NOMO-1 (cell line): ENCODE data around the gene PDCD7.
"Not testable (repeated sequence)": the region's sequence is repeated elsewhere in the genome, so short reads cannot be mapped to it uniquely, and the experiment has no call there.

Experiments
- DNase-seq, 2 experiments: peaks; one replicate each; lab custom pipeline; 2025; ENCODE audit not compliant: unreplicated experiment in 2 of 2; lab: John Stamatoyannopoulos, UW

The PDCD7 gene, protein sequence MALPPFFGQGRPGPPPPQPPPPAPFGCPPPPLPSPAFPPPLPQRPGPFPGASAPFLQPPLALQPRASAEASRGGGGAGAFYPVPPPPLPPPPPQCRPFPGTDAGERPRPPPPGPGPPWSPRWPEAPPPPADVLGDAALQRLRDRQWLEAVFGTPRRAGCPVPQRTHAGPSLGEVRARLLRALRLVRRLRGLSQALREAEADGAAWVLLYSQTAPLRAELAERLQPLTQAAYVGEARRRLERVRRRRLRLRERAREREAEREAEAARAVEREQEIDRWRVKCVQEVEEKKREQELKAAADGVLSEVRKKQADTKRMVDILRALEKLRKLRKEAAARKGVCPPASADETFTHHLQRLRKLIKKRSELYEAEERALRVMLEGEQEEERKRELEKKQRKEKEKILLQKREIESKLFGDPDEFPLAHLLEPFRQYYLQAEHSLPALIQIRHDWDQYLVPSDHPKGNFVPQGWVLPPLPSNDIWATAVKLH

DNA sequence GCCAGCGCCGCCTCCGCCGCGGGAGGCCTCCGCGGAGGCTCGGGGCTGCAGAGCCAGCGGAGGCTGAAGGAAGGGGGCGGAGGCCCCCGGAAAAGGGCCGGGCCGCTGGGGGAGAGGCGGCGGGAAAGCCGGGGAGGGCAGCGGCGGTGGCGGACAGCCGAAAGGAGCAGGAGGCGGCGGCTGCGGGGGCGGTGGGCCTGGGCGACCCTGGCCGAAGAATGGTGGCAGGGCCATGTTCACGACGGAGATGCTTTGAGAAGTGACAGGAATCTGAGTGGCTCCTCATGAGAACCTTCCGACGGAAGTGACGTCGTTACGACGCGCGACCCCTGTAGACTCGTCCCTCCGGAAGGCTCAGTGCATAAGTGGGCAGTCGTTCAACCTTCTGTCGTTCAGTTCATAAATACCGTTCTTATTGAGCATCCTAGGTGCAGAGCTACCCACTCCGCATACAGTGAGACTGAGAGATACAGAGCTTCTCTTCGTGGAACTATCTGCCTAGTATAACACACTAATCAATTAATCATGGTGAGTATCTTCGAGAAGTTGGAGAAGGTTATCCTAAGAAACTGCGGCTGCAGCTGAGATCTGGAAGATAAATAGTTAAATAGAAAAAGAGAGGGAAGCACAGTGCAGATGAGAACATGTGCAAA is at the start of gene PDCD7:
Gene PDCD7 (minus strand): TSS at position 261 of the 653 bp plus-strand sequence. CDS start 27 bp downstream, at position 234.
- peak; percentile 71 to 92 for DNase-seq

DNA sequence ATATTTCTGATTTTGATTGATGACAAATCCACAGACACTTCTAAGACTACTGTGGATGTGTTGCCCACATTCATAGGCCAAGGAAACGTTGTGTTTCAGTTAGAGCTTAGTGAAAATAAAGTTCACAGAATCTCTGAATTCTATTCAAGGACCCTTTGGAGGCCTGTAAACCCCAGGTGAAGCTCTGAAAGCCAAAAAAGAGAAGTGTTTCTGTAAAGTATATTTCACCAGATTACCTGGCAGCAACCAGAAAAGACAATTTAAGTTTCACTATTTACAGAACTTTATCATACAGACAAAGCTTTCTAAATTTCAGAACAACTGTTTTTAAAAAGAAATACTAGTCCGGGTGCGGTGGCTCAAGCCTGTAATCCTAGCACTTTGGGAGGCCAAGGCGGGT is 48.9 kb upstream of the PDCD7 start:
- DNase-seq, result no peak

DNA sequence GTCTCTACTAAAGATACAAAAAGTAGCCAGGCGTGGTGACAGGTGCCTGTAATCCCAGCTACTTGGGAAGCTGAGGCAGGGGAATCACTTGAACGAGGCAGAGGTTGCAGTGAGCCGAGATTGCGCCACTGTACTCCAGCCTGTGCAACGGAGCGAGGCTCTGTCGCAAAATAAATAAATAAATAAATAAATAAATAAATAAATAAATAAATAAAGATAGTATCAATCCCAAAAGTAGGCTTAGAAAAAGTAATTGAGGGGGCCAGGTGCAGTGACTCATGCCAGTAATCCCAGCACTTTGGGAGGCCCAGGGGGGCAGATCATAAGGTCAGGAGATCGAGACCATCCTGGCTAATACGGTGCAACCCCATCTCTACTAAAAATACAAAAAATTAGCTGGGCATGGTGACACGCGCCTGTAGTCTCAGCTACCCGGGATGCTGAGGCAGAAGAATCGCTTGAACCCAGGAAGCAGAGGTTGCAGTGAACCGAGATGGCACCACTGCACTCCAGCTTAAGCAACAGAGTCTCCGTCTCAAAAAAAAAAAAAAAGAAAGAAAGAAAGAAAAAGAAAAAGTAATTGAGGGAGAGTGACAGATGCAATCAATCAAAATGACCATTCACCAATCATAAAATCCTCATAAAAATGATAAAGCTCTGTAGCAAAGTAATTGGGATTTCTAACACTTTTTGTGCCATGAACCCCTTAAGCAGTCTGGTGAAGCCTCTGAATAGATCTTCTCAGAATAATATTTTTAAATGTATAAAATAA is 48.2 kb upstream of the PDCD7 start:
- DNase-seq, result not testable (repeated sequence)

DNA sequence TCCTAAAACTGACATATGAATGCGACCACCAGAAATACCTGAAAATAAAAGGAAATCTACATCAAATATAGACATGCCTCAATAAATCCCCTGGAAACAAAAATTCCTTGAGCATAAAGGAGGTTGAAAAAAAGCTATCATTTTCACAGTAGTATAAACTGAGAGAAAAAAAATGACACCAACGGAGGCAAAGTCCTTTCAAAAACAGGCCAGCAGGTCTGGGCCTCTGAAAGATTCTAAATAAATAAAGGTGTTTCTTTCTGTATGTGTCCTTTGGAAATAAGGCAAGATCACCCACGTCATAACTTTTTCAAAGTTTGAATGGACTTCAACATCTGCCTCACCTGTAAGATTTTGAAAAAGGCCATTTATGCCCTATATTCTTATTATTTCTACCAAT is 46.6 kb upstream of the PDCD7 start:
- no peak for DNase-seq

DNA sequence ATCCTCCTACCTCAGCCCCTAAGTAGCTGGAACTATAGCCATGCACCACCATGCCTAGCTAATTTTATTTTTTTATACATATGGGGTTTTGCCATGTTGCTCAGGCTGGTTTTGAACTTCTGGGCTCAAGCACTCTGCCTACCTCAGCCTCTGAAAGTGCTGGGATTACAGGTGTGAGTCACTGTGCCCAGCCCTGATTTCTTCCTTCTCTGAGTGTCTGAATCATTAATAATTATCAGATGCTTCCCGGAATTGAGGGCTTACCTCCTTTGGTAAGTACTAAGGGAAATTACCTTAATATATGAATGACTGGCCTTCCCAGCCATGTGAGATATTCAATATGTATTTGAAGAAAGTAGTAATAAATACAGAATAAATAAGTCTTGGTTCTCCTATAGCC is 44.3 kb upstream of the PDCD7 start:
- DNase-seq, result no peak

DNA sequence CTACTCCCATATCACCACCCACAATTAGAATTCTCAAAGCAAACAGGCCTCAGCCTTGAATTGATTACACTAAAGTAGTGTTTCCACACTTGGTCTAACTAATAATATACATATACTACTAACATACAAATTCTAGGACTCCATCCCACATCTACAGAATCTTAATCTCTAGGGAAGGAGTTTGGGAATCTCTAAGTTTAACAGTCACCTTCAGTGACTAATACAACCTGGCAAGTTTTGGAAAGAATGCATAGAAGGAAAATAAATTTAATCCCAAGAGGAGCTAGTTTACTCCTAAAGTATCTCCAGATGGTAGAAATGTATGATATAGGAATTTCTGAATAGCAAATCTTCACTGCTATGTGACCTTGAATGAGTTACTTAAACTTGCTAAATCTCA is 42.4 kb upstream of the PDCD7 start:
- no peak for DNase-seq

DNA sequence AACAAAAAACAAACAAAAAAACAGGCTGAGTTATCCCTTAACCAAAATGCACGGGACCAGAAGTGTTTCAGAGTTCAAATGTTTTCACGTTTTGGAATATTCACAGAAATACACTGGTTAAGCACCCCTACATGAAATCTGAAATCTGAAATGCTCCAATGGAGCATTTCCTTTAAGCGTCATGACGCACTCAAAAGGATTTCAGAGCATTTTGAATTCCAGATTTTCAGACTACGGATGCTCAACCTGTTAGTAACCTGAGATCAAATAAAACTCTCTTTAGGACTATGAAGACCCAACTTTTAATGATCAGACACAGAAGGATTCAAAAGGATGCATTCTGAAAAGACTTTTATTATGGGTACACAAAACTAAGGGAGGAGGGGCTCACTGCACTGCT is 41.9 kb upstream of the PDCD7 start:
- no peak for DNase-seq

DNA sequence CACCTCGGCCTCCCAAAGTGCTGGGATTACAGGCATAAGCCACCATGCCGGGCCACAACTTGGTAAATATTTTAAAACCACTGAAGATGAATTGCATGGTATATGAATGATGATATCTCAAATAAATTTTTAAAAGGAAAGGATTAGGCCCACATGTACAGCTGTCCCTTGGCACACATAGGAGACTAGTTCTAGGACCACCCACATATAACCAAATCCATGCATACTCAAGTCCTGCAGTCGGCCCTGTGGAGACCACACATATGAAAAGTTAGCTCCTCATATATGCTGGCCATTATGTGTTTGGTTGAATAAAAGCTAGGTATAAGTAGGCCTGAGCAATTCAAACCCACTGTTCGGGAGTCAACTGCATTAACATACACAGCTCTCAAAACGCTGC is 40.9 kb upstream of the PDCD7 start:
- DNase-seq, result no peak

DNA sequence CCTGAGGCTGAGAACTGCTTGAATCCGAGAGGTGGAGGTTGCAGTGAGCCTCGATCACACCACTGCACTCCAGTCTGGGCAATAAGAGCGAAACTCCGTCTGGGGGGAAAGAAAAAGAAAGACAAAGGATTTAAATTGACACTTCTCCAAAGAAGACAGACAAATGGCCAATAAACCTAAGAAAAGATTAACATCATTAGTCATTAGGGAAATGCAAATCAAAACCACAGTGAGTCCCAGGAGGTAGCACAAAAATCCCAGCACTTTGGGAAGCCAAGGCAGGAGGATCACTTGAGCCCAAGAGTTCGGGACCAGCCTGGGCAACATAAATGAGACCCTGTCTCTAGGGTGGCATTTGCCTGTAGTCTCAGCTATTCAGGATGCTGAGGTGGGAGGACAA is 38.9 kb upstream of the PDCD7 start:
- DNase-seq, result no peak

DNA sequence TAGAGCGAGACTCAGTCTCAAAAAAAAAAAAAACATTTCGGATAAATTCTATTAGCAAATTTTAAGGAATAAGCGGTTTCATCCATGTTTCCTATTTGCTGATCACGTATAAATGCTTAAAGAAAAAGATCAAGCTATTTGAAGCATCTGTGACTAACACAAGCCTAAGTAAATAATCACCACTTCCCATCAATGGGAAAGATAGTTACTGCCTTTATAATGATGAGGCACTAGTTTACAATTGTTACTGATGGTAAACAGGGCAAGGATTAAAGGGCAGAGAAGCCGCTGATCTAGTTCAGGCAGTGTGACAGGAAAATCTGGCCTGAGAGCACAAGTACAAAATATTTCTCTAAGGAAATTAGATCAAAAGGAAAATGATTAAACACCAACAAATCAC is 37.8 kb upstream of the PDCD7 start:
- DNase-seq, result no peak

DNA sequence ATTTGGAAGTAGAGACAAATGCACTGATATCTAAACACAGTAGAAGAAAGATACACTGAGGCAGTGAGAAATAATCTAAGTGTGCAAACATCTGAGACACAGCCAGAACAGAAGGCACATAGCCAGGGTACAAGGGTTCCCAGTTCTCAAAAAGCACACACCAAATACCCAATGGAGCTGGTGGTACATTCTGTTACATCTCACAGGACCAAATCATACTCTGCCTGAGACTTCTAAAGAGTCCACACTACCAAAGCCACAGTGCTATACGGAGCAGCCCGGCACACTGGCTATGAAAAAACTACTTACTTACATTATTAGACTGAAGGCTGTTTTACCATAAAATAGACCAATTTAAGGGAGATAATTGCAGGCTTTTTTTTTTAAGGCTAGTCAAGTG is 32.3 kb upstream of the PDCD7 start:
- DNase-seq, result no peak

DNA sequence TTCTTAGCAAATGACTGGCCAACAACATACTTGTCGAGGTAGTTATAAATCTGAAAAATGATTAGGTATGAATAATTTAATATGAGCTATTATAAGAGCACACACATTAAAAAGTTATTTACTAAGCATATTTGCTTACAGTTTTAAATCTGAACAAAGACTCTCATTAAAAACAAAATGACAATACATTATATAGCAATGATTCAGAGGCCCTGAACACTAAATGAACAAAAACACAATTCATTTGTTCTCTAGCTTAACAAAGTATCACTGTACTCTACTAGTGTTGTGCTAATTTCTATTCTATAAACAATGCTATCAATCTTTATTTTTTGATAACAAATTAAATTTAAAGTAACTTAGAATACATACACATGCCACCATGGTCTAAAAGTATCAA is 30.5 kb upstream of the PDCD7 start:
- no peak for DNase-seq

DNA sequence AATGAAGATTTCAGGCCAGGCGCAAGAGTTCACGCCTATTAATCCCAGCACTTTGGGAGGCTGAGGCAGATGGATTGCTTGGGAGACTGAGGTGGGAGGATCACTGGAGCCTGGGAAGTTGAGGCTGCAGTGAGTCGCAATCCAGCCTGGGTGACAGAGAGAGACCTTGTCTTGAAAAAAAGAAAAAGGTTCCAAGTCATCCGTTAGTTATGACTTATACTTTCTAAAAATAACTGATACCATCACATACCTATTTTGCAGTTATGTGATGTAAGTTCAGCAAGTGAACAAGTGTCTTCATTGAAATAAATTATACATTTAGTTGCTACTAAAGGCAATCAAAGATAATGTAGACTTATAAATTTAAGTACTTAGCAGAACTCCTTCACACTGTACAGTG is 29.4 kb upstream of the PDCD7 start:
- DNase-seq, result no peak

DNA sequence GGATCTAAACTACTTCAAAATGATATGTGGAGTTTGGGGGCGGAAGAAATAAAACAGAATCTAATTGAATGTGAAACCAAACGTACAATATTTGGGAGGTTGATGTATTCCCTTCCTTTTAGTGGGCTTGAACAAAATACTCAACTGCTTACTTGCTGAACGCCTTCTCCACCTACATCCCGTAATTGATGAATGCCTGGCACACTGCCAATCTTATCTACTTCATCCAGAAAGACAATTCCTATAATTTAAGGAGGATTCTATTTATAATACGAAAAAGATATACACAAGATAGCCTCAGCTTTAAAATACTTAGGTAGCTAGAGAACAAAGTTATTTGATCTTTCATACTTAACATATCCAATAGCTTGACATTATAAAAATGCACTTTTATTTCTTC is 23.1 kb upstream of the PDCD7 start:
- DNase-seq, result no peak

DNA sequence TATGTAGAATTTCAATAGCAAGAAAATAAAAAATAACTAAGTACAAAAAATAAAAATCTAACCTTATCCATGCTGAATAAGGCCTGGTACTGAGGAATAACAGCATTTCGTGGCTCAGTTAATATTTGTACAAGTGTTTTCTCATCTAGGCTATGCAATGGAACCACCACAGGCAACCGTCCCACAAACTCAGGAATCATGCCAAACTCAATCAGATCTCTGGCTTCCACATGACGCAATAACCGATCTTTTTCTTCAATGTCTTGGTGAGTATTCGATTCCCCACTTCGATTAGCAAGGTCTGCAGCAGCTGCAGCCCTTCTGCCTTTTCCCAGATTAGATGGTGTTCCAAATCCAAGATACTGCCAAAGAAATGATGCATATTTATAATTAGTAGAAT is 21.1 kb upstream of the PDCD7 start:
- no peak for DNase-seq

DNA sequence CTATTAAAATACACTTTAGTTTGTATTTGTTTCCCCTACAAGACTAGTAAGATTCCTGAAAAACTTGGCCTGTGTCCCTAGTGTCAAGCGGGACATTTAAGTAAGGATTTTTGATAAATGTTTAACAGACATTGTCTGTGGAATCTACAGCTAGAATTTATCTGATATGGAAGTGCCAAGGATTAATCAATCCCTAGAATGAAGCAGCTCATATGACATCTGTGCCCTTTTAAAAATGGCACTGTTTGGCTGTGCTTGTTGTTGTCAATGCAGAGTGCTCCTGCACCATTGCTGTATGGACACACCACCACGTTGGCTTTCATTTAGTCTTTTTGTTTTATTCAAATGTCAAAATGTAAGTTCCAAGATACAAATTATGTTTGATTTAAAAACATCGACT is 14.3 kb upstream of the PDCD7 start:
- no peak for DNase-seq

DNA sequence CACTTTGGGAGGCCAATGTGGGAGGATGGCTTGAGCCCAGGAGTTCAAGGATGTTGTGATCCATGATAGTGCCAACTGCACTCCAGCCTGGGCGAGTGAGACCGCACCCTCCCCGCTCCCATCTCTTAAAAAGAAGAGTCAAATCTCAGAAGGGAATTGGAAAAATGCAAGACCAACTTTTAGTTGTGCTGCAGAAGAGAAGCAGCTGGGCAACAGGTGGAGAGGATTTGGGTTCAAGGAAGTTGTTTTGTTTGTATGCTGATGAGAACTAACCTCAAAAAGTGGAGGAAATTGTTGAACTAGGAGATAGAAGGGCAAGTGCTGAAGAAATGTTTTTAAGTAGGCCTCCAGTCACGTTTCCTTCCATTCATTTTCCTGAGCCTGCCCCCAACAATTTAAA is 12.8 kb upstream of the PDCD7 start:
- DNase-seq, result no peak

DNA sequence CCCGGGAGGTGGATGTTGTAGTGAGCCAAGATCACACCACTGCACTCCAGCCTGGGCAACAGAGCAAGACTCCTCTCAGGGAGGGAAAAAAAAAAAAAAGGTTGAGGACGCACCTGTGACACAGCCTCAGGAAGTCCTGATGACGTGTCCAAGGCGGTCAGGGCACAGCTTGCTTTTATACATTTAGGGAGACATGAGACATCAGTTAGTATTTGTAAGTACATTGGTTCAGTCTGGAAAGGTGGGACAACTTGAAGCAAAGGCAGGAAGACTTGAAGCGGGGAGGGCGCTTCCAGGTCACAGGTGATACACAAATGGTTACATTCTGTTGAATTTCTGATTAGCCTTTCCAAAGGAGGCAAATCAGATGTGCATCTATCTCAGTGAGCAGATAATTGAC is 5.0 kb upstream of the PDCD7 start:
- DNase-seq, result not testable (repeated sequence)

DNA sequence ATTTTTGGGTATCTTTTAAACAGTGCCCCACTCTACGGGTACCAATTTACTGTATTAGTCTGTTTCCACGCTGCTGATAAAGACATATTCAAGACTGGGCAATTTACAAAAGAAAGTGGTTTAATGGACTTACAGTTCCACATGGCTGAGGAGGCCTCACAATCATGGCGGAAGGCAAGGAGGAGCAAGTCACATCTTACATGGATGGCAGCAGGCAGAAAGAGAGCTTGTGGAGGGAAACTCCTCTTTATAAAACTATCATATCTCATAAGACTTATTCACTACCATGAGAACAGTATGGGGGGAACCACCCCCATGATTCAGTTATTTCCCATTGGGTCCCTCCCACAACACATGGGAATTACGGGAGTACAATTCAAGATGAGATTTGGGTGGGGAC is 4.3 kb upstream of the PDCD7 start:
- DNase-seq, result not testable (repeated sequence)

DNA sequence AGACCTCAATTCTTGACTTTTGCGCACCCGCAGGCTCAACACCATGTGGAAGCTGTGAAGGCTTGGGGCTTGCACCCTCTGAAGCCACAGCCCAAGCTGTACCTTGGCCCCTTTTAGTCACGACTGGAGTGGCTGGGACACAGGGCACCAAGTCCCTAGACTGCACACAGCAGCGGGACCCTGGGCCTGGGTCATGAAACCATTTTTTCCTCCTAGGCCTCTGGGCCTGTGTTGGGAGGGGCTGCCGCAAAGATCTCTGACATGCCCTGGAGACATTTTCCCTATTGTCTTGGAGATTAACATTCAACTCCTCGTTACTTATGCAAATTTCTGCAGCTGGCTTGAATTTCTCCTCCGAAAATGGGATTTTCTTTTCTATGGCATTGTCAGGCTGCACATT is 3.5 kb upstream of the PDCD7 start:
- DNase-seq, result not testable (repeated sequence)

DNA sequence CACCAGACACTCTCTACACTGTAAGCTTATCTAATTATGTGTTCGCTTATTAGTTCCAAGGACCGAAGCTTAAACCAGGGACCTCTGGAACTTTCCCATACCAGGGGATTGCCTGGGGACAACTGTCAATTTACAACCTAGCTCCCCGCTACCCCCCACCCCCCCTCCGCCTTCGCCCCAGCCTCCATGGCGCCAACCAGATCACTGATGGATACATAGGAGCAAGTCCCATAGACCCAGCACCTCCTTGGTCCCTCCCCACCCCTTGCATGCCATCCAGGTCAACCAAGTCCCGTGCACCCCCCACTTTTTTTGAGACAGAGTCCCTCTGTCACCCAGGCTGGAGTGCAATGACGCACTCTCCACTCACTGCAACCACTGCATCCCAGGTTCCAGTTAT is 930 bp upstream of the PDCD7 start:
- no peak for DNase-seq
